Ishikawa (cell line): ENCODE results near the gene MYCBP2.

Source experiments
- CEBPB ChIP-seq: IDR thresholded peaks from 2 replicates; pipeline ENCODE4 v1.6.1; 2012
- CREB1 ChIP-seq: IDR thresholded peaks from 2 replicates; pipeline ENCODE4 v1.6.1; 2012; ENCODE audit warnings: low read depth
- EGR1 ChIP-seq: IDR thresholded peaks from 2 replicates; pipeline ENCODE4 v1.6.1; 2012
- EP300 ChIP-seq: IDR thresholded peaks from 2 replicates; pipeline ENCODE4 v1.6.1; 2012; ENCODE audit warnings: borderline replicate concordance
- FOXM1 ChIP-seq: IDR thresholded peaks from 2 replicates; pipeline ENCODE4 v1.6.1; 2012; ENCODE audit warnings: low read depth, borderline replicate concordance
- MAX ChIP-seq: IDR thresholded peaks from 2 replicates; pipeline ENCODE4 v1.6.1; 2012
- NFIC ChIP-seq: IDR thresholded peaks from 2 replicates; pipeline ENCODE4 v1.6.1; 2012
- RAD21 ChIP-seq: IDR thresholded peaks from 2 replicates; pipeline ENCODE4 v1.6.1; 2012; ENCODE audit warnings: low read depth
- REST ChIP-seq: IDR thresholded peaks from 2 replicates; pipeline ENCODE4 v1.6.1; 2012; ENCODE audit warnings: low read depth, mild to moderate bottlenecking
- TAF1 ChIP-seq: IDR thresholded peaks from 2 replicates; pipeline ENCODE4 v1.6.1; 2012; ENCODE audit warnings: low read depth, mild to moderate bottlenecking
- TCF12 ChIP-seq: IDR thresholded peaks from 2 replicates; pipeline ENCODE4 v1.6.1; 2012; ENCODE audit warnings: low read depth
- TEAD4 ChIP-seq: IDR thresholded peaks from 2 replicates; pipeline ENCODE4 v1.6.1; 2012
- USF1 ChIP-seq: IDR thresholded peaks from 2 replicates; pipeline ENCODE4 v1.6.1; 2012
- YY1 ChIP-seq: IDR thresholded peaks from 2 replicates; pipeline ENCODE4 v1.6.1; 2012; ENCODE audit warnings: low read depth
- ZBTB7A ChIP-seq: IDR thresholded peaks from 2 replicates; pipeline ENCODE4 v1.6.1; 2012; ENCODE audit warnings: low read depth

MYCBP2 gene

GRCh38 chr13:77262198-77262597 lies 64.7 kb downstream of the MYCBP2 start:
- TF ChIP-seq TAF1, result no peak
- no peak for TF ChIP-seq RAD21
- TF ChIP-seq MAX, result no peak
- TF ChIP-seq EP300, result no peak
- no peak for TF ChIP-seq REST
- no peak for TF ChIP-seq YY1
- TF ChIP-seq TCF12, result no peak
- TF ChIP-seq ZBTB7A, result no peak
- TF ChIP-seq FOXM1, result no peak
- TF ChIP-seq USF1, result no peak
- no peak for TF ChIP-seq CEBPB
- no peak for TF ChIP-seq NFIC
- TF ChIP-seq CREB1, result no peak
- no peak for TF ChIP-seq TEAD4
- TF ChIP-seq EGR1, result no peak

GRCh38 chr13:77250975-77251374 lies 75.9 kb downstream of the MYCBP2 start:
- TF ChIP-seq ZBTB7A (no peak), REST (no peak), CREB1 (no peak)

GRCh38 chr13:77239312-77239711 lies 87.6 kb downstream of the MYCBP2 start:
- TF ChIP-seq FOXM1 (no peak), USF1 (no peak), CEBPB (no peak)

GRCh38 chr13:77235456-77236022 lies 91.4 kb downstream of the MYCBP2 start:
- no peak for TF ChIP-seq NFIC
- TF ChIP-seq YY1, result no peak
- no peak for TF ChIP-seq REST
- no peak for TF ChIP-seq ZBTB7A
- no peak for TF ChIP-seq EP300
- no peak for TF ChIP-seq RAD21
- TF ChIP-seq MAX, result no peak
- no peak for TF ChIP-seq TCF12
- TF ChIP-seq EGR1, result no peak
- no peak for TF ChIP-seq USF1
- no peak for TF ChIP-seq TAF1
- TF ChIP-seq TEAD4, result no peak
- no peak for TF ChIP-seq CEBPB
- TF ChIP-seq FOXM1, result no peak
- TF ChIP-seq CREB1, result no peak

- TF ChIP-seq TEAD4 (no peak), FOXM1 (no peak), ZBTB7A (no peak), EGR1 (no peak)
Measured at GRCh38 chr13:77233159-77233558, 93.7 kb downstream of the MYCBP2 start.
